NCI-H2227 (cell line): ENCODE data around the gene KCNQ2.

ENCODE experiments used
- DNase-seq: peaks from one replicate; lab custom pipeline; 2025; ENCODE audit not compliant: unreplicated experiment; lab: John Stamatoyannopoulos, UW

KCNQ2 gene

GRCh38 chr20:63456429-63457284 is 15.8 kb downstream of the KCNQ2 start:
- peak; percentile 35 for DNase-seq

- no peak for DNase-seq
These were observed 16.9 kb downstream of the KCNQ2 start for GRCh38 chr20:63455568-63455859.

GRCh38 chr20:63454731-63455567 is 17.5 kb downstream of the KCNQ2 start:
- peak; percentile 93 for DNase-seq

- DNase-seq: no peak
These were observed 19.5 kb downstream of the KCNQ2 start for GRCh38 chr20:63452821-63453523.

DNA sequence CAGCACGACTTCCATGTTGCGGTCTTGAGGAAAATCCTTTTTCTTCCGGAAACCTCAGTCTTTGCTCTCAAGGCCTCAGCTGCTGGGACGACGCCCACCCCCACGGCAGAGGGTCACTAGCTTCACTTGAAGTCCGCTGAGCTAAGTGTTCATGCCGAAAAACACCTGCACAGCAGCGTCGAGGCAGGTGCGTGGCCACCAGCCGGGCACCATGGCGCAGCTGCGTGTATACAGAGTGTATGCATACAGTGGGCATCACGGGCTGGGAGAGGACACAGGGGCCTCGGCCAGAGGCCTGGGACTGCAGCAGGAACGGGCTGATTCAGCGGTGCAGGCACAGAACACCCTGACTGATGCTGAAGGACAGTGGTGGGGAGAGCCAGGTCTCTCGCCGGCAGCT is 20.1 kb downstream of the KCNQ2 start:
- no peak for DNase-seq

- DNase-seq: no peak
These were observed 20.6 kb downstream of the KCNQ2 start for GRCh38 chr20:63451821-63452220.

GRCh38 chr20:63449796-63450730 is 22.4 kb downstream of the KCNQ2 start:
- DNase-seq: no peak

DNA sequence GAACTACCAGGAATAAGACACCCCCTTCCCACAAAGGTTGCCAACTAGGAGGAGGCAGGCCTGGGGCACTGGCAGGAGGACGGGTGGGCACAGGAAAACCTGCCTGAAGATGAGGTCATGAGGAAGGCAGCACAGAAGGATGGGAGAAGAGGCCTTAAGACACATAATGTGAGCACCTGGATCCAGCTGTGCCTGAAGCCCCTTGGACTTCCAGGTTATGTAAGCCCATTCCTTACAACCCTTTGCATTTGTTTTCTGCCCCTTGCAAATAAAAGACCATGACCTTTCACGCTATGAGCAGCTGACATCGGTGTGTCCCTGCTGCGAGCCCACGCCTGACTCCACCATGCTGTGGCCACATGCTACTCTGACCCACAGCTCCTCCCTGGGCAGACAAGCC is 23.4 kb downstream of the KCNQ2 start:
- DNase-seq: no peak

DNA sequence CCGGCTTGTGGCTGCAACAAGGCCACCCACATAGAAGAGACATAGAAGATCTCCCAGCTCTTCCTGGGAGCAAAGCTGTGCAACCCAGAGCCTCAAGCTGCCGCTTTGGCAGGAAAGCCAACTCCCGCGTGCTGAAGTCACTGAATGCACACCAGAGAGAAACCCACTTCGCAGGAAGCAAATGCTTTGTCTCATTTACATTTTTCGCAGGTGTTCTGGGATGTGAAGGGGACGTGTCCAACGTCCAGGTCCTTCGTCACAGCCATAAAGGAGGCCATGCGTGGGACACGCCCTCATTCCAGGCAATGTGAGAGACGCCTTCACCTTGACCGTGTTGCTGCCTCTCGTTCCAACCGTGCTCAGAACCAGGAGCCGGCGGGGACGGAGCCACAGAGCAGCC is 24.4 kb downstream of the KCNQ2 start:
- DNase-seq: no peak

DNA sequence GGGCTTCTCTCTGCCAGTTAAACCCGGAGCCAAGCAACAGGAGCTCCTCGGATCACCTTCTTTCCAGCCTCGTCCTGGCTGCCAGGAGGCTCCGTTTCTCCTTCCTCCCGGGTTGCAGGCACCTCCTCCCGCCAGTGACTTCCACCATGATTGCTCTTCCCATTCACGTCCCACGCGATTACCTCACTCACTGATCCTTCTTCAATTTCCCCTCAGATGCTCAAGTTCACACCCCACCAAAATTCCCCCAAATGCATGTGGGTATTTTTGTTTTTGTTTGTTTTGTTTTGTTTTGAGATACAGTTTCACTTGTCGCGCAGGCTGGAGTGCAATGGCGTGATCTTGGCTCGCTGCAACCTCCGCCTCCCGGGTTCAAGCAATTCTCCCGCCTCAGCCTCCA is 25.1 kb downstream of the KCNQ2 start:
- no peak for DNase-seq

DNA sequence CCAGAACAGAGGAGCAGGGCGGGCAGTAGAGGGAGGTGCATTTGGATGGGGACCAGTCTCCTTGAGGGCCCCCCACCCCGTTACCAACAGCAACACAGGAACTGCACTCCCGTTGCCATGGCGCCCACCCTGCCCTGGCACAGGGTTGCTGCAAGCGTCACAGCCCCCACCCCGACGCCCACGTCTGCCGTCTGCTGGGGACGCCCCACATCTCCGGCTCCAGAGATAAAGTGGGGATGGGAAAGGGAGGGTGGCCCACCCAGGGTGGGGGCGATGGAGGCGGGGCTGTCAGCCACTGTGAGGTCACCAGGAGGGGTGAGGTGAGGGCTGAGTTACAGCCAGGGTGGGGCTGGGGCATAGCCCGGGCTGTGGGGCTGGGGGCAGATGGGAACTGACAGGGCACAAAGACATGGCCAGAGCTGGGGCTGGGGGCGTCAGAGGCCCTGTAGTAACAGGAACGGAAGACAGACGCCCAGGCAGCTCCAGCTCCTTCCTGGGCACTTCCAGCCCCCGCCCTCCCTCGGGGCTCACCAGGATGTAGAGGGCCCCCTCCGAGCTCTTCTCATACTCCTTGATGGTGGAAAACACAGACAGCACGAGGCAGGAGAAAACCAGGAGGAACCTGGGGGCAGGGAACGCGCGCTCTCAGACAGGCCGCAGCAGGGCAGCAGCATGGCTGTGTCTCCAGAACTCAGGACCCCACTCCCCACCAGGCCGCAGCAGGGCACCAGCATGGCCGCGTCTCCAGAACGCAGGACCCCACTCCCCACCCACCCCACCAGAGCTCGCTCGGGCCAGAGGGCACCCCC is 26.0 kb downstream of the KCNQ2 start:
- no peak for DNase-seq

- no peak for DNase-seq
These were observed 27.2 kb downstream of the KCNQ2 start for GRCh38 chr20:63445075-63445734.

DNA sequence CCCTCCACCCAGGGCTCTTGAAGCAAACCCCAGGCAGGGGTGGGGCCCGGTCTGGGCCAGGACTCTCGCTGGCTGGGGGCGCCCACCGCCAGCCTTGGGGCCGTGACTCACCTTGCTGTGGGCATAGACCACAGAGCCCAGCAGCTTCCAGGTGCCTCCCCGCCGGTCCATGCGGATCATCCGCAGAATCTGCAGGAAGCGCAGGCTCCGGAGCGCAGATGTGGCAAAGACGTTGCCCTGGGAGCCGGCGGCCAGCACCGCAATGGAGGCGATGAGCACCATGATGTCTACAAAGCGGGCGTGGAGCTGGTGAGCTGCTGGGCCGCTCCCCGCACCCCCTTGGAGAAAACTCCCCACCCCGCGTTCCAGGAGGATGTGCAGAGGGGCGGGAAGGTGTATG is 27.9 kb downstream of the KCNQ2 start:
- DNase-seq: no peak

GRCh38 chr20:63443606-63444395 is 28.7 kb downstream of the KCNQ2 start:
- DNase-seq: no peak

DNA sequence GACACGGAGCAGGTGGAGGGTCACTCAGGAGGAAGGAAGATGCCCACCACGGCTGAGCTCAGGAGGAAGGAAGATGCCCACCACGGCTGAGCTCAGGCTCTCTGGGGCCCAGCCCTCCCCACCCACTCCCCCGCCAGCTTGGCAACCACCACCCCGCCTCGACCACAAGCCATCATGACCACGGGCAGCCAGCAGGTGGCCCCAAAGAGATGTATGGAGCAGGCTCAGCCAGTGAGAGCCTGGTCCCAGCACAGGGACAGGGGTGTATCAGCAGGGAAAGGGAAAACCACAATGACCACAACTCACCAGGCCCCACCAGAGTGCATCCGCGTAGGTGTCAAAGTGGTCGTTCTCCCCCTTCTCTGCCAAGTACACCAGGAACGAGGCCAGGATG is 30.4 kb downstream of the KCNQ2 start:
- DNase-seq: peak; percentile 15

DNA sequence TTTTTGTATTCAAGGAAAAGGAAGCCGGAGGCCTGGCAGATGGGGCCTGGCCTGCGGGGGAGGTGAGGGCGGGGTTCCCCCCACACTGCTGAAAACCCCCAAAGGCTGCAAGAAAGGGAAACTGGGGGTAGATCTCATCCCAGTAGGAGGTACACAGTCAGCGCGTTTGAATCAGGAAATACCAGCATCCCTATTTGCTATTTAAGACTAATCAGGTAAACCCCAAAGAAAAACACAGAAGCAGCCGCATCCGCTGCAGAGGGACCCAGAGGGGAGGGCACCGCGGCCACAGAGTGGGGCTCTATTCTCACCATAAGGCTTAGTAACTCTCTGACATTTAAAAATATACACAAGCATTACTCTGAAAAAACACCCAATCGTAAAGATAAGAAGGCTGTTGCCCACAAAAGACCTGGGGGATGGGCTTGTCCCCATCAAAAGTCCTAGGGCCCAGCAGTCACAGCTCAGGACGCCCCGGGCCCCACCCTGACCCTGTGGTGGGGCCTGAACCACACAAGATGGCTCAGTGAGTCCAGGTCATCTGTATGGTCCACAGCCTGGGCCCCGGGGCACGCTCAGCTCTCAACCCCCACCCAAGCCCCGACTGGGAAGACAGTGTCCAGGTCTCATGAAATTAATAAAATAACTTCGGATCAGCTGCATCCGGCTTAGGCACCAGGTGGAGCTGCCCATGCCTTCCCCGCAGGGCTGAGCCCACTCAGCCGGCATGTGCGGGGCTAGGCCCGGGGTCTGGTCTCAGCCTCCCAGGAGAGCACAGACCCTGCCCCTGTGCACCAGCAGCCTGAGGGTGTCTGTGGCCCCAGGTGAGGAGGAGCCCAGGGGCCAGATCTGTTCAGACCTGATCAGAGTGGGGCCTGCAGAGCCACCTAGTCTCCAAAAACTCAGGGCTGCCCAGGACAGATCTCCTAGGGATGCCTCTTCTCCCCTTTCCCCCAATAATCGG is 31.0 kb downstream of the KCNQ2 start:
- DNase-seq: no peak

DNA sequence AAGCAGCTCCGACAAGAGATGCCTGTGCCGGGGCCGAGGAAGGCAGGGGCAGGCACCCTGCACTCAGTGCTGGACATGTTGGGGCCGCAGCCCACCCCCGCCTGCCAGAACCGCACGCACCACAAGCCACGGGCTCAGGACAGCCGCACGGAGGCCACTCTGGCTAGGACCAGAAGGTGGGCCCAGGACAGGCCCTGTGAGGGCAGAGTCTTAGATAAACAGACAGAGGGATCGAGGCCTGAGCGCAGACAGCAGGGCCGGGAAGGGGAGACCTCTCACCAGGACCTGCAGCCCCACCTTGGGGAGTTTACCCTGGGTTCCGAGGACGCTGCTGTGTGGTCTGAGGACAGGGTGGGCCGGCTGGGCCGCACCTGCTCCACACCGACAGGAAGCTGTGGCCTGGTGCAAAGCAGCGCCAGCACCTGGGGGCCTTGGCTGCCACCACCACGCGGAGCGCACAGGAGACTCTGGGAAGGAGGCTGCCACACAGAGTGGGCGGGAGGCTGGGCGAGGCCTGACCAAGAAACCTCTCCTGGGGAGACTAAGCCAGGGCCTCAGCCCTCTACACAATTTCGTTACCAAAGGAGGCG is 32.0 kb downstream of the KCNQ2 start:
- no peak for DNase-seq
